ENCODE measurements around the gene SERPINA3.

GRCh38 chr14:94631536-94632304, 19.5 kb downstream of the SERPINA3 start:
- TF ChIP-seq, protein P1, sequence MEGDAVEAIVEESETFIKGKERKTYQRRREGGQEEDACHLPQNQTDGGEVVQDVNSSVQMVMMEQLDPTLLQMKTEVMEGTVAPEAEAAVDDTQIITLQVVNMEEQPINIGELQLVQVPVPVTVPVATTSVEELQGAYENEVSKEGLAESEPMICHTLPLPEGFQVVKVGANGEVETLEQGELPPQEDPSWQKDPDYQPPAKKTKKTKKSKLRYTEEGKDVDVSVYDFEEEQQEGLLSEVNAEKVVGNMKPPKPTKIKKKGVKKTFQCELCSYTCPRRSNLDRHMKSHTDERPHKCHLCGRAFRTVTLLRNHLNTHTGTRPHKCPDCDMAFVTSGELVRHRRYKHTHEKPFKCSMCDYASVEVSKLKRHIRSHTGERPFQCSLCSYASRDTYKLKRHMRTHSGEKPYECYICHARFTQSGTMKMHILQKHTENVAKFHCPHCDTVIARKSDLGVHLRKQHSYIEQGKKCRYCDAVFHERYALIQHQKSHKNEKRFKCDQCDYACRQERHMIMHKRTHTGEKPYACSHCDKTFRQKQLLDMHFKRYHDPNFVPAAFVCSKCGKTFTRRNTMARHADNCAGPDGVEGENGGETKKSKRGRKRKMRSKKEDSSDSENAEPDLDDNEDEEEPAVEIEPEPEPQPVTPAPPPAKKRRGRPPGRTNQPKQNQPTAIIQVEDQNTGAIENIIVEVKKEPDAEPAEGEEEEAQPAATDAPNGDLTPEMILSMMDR (conservative IDR thresholded peaks at IDR 0.05; ENCODE audit: low read length) = no peak
- no peak for TF ChIP-seq EZH2phosphoT487 (IDR thresholded peaks at IDR 0.05; ENCODE audit: borderline replicate concordance)
